IPS DF 6.9 (cell line): ENCODE results near the gene THAP9.

Experiments
- DNase-seq: peaks from one replicate; pipeline ENCODE4 v3.0.0-alpha.2; 2013; ENCODE audit warnings: low read depth, low spot score
- H3K27ac ChIP-seq: one replicate; pipeline ENCODE4 v1.5.1; 2013; ENCODE audit warnings: low read length, control low read depth
- H3K27me3 ChIP-seq: 2 replicates; pipeline ENCODE4 v1.6.1; 2013; ENCODE audit warnings: mild to moderate bottlenecking, low read length; ENCODE audit not compliant: control insufficient read depth, insufficient read depth
- H3K36me3 ChIP-seq: 2 replicates; pipeline ENCODE4 v1.6.1; 2013; ENCODE audit warnings: low read length; ENCODE audit not compliant: control insufficient read depth, insufficient read depth
- H3K4me1 ChIP-seq: 2 replicates; pipeline ENCODE4 v1.6.1; 2013; ENCODE audit warnings: low read length; ENCODE audit not compliant: control insufficient read depth, insufficient read depth
- H3K4me3 ChIP-seq: 2 replicates; pipeline ENCODE4 v1.5.1; 2013; ENCODE audit warnings: mild to moderate bottlenecking, low read length
- H3K9me3 ChIP-seq: 2 replicates; pipeline ENCODE4 v1.6.1; 2013; ENCODE audit warnings: low read length, inconsistent platforms; ENCODE audit not compliant: control insufficient read depth, insufficient read depth
- WGBS: extraction: QIAGEN DNeasy Blood & Tissue Kit; methylation state at CpG from one replicate; pipeline ENCODE4 v1.1.7; 2013; ENCODE audit warnings: mixed read lengths, missing lambda C conversion rate; ENCODE audit not compliant: insufficient read length, insufficient coverage; 5-methylcytosine and 5-hydroxymethylcytosine counted together

The THAP9 gene

GRCh38 chr4:82896755-82897154 is 3.8 kb upstream of the THAP9 start:
- Histone ChIP-seq H3K27me3 (no peaks in the 10 kb centered on the region), H3K4me3 (no peak overlapping the region), H3K36me3 (peaks cover 7% of the 10 kb centered on the region; the same call in 1 of the 2 replicates), H3K27ac (no peak overlapping the region), H3K9me3 (no peaks in the 10 kb centered on the region), H3K4me1 (no peaks in the 10 kb centered on the region)
- WGBS: no CpG with 5 or more reads among the region's 1 CpG
- no peak for DNase-seq

- Histone ChIP-seq H3K27me3 (no peaks in the 10 kb centered on the region), H3K9me3 (no peaks in the 10 kb centered on the region), H3K4me1 (no peaks in the 10 kb centered on the region), H3K36me3 (peaks cover 7% of the 10 kb centered on the region; the same call in 1 of the 2 replicates), H3K27ac (no peak overlapping the region), H3K4me3 (peak overlapping the region; percentile 87; the same call in 1 of the 2 replicates)
- DNase-seq: no peak
- no CpG with 5 or more reads among the region's 7 CpGs for whole genome bisulfite sequencing
Measured at GRCh38 chr4:82898322-82899243, 2.0 kb upstream of the THAP9 start.

- no peaks in the 10 kb centered on the region for H3K27me3 ChIP-seq
- no CpG with 5 or more reads among the region's 4 CpGs for WGBS
- no peaks in the 10 kb centered on the region; the same call in 1 of the 2 replicates for H3K36me3 ChIP-seq
- H3K27ac ChIP-seq: no peak overlapping the region
- H3K4me3 ChIP-seq: peak overlapping the region; percentile 87; the same call in 1 of the 2 replicates
- DNase-seq: no peak
- no peaks in the 10 kb centered on the region for H3K9me3 ChIP-seq
- H3K4me1 ChIP-seq: no peaks in the 10 kb centered on the region
Measured at GRCh38 chr4:82899374-82900065, 1.0 kb upstream of the THAP9 start.

GRCh38 chr4:82900066-82900410 is 497 bp upstream of the THAP9 start:
- H3K36me3 ChIP-seq: no peaks in the 10 kb centered on the region; the same call in 1 of the 2 replicates
- DNase-seq: no peak
- no CpG with 5 or more reads among the region's 14 CpGs for WGBS
- no peaks in the 10 kb centered on the region for H3K27me3 ChIP-seq
- H3K27ac ChIP-seq: no peak overlapping the region
- H3K9me3 ChIP-seq: no peaks in the 10 kb centered on the region
- peak overlapping the region; percentile 87 for H3K4me3 ChIP-seq
- H3K4me1 ChIP-seq: no peaks in the 10 kb centered on the region

GRCh38 chr4:82901183-82901718 is 716 bp downstream of the THAP9 start:
- H3K27ac ChIP-seq: no peak overlapping the region
- no peaks in the 10 kb centered on the region for H3K9me3 ChIP-seq
- DNase-seq: no peak
- H3K4me1 ChIP-seq: no peaks in the 10 kb centered on the region
- no peaks in the 10 kb centered on the region; the same call in 1 of the 2 replicates for H3K36me3 ChIP-seq
- no CpG with 5 or more reads among the region's 8 CpGs for WGBS
- no peaks in the 10 kb centered on the region for H3K27me3 ChIP-seq
- H3K4me3 ChIP-seq: peak overlapping the region; percentile 87

- no peaks in the 10 kb centered on the region for H3K27me3 ChIP-seq
- H3K27ac ChIP-seq: no peak overlapping the region
- no CpG with 5 or more reads among the region's 5 CpGs for WGBS
- no peaks in the 10 kb centered on the region; the same call in 1 of the 2 replicates for H3K36me3 ChIP-seq
- H3K4me3 ChIP-seq: no peak overlapping the region
- no peaks in the 10 kb centered on the region for H3K9me3 ChIP-seq
- no peak for DNase-seq
- no peaks in the 10 kb centered on the region for H3K4me1 ChIP-seq
Measured at GRCh38 chr4:82903737-82904136, 3.2 kb downstream of the THAP9 start.

GRCh38 chr4:82905205-82905604 is 4.7 kb downstream of the THAP9 start:
- no peak overlapping the region for H3K4me3 ChIP-seq
- H3K4me1 ChIP-seq: no peaks in the 10 kb centered on the region
- no peaks in the 10 kb centered on the region; the same call in 1 of the 2 replicates for H3K36me3 ChIP-seq
- no peaks in the 10 kb centered on the region for H3K27me3 ChIP-seq
- no peaks in the 10 kb centered on the region for H3K9me3 ChIP-seq
- no CpG with 5 or more reads among the region's 2 CpGs for WGBS
- DNase-seq: no peak
- no peak overlapping the region for H3K27ac ChIP-seq

- DNase-seq: no peak
- Histone ChIP-seq H3K27ac (no peak overlapping the region), H3K9me3 (no peaks in the 10 kb centered on the region), H3K4me3 (no peak overlapping the region), H3K27me3 (no peaks in the 10 kb centered on the region), H3K4me1 (no peaks in the 10 kb centered on the region), H3K36me3 (no peaks in the 10 kb centered on the region; the same call in 1 of the 2 replicates)
- WGBS: no CpG with 5 or more reads among the region's 3 CpGs
Measured at GRCh38 chr4:82906469-82906868, 5.9 kb downstream of the THAP9 start.

- H3K27me3 ChIP-seq: no peaks in the 10 kb centered on the region
- no CpG with 5 or more reads among the region's 1 CpG for WGBS
- no peaks in the 10 kb centered on the region for H3K9me3 ChIP-seq
- no peak overlapping the region for H3K4me3 ChIP-seq
- no peak for DNase-seq
- no peak overlapping the region for H3K27ac ChIP-seq
- no peaks in the 10 kb centered on the region; the same call in 1 of the 2 replicates for H3K36me3 ChIP-seq
- H3K4me1 ChIP-seq: no peaks in the 10 kb centered on the region
Measured at GRCh38 chr4:82909326-82909725, 8.8 kb downstream of the THAP9 start.

- WGBS: no CpG with 5 or more reads among the region's 2 CpGs
- H3K4me3 ChIP-seq: no peak overlapping the region
- H3K9me3 ChIP-seq: no peaks in the 10 kb centered on the region
- no peak for DNase-seq
- no peaks in the 10 kb centered on the region; the same call in 1 of the 2 replicates for H3K36me3 ChIP-seq
- no peaks in the 10 kb centered on the region for H3K27me3 ChIP-seq
- H3K4me1 ChIP-seq: no peaks in the 10 kb centered on the region
- H3K27ac ChIP-seq: no peak overlapping the region
Measured at GRCh38 chr4:82913305-82913704, 12.8 kb downstream of the THAP9 start.
